ENCODE data around the gene HBG1.

DNA sequence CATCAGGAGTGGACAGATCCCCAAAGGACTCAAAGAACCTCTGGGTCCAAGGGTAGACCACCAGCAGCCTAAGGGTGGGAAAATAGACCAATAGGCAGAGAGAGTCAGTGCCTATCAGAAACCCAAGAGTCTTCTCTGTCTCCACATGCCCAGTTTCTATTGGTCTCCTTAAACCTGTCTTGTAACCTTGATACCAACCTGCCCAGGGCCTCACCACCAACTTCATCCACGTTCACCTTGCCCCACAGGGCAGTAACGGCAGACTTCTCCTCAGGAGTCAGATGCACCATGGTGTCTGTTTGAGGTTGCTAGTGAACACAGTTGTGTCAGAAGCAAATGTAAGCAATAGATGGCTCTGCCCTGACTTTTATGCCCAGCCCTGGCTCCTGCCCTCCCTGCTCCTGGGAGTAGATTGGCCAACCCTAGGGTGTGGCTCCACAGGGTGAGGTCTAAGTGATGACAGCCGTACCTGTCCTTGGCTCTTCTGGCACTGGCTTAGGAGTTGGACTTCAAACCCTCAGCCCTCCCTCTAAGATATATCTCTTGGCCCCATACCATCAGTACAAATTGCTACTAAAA, 22.8 kb downstream of the HBG1 start, which contains the start of gene HBB:
- TF ChIP-seq, protein P1, sequence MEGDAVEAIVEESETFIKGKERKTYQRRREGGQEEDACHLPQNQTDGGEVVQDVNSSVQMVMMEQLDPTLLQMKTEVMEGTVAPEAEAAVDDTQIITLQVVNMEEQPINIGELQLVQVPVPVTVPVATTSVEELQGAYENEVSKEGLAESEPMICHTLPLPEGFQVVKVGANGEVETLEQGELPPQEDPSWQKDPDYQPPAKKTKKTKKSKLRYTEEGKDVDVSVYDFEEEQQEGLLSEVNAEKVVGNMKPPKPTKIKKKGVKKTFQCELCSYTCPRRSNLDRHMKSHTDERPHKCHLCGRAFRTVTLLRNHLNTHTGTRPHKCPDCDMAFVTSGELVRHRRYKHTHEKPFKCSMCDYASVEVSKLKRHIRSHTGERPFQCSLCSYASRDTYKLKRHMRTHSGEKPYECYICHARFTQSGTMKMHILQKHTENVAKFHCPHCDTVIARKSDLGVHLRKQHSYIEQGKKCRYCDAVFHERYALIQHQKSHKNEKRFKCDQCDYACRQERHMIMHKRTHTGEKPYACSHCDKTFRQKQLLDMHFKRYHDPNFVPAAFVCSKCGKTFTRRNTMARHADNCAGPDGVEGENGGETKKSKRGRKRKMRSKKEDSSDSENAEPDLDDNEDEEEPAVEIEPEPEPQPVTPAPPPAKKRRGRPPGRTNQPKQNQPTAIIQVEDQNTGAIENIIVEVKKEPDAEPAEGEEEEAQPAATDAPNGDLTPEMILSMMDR (IDR thresholded peaks at IDR 0.05; ENCODE audit: low read depth, low read length), result no peak
- no peak for TF ChIP-seq POLR2A (IDR thresholded peaks at IDR 0.05; ENCODE audit: extremely low read depth, insufficient read length)
